Thoracic aorta (tissue), 2 donors: ENCODE data around the gene PSMD9. TPM values are rescaled to one million over a fixed set of nuclear protein-coding genes. Genes with fewer than 3 reads are reported as not detected.
"Not testable (repeated sequence)": the region's sequence is repeated elsewhere in the genome, so short reads cannot be mapped to it uniquely, and the experiment has no call there.

ENCODE experiments used
- ATAC-seq: fragments of 150-250 bp; one replicate; pipeline ENCODE4 v1.8.0; 2017; ENCODE audit warnings: low read depth; ENCODE audit not compliant: insufficient number of reproducible peaks, low FRiP score
- DNase-seq: peaks from one replicate; pipeline ENCODE4 v3.0.0-alpha.2; 2020; ENCODE audit warnings: low spot score
- H3K27ac ChIP-seq, 2 donors: fragments of 200-600 bp; sonication (generic); 1 replicate in 1 of 2; 2 replicates in 1 of 2; pipeline ENCODE4 v1.5.1; 2016; ENCODE audit warnings: mild to moderate bottlenecking in 2 of 2, moderate library complexity in 2 of 2
- H3K27me3 ChIP-seq: fragments of 200-600 bp; sonication (generic); replicated peaks from 2 replicates; pipeline ENCODE4 v1.6.0; 2016; ENCODE audit warnings: mild to moderate bottlenecking; ENCODE audit not compliant: insufficient read depth
- H3K36me3 ChIP-seq: fragments of 200-600 bp; sonication (generic); one replicate; pipeline ENCODE4 v1.5.1; 2016
- H3K4me1 ChIP-seq, 2 donors: fragments of 200-600 bp; sonication (generic); 1 replicate in 1 of 2; 2 replicates in 1 of 2; pipeline versions ENCODE4 v1.5.1 to v1.6.0; 2016; ENCODE audit warnings: low read depth in 2 of 2, mild to moderate bottlenecking in 1 of 2; ENCODE audit not compliant: control insufficient read depth in 1 of 2
- H3K4me3 ChIP-seq: fragments of 200-600 bp; sonication (generic); 2 replicates; pipeline ENCODE4 v1.5.1; 2016; ENCODE audit warnings: mild to moderate bottlenecking
- H3K9me3 ChIP-seq: fragments of 200-600 bp; sonication (generic); 2 replicates; pipeline ENCODE4 v1.5.1; 2016
- total RNA-seq, 2 donors: library from RNA; depleted of rRNA; stranded (reverse); fragments of >200 nt; gene quantifications; one replicate each; pipeline versions ENCODE4 v1.1.0 to v1.2.3, GENCODE V29; 2016
- TF ChIP-seq, protein P1 (sequence below): fragments of 200-600 bp; sonication (generic); IDR thresholded peaks from one replicate; pipeline ENCODE4 v1.5.1; 2019; ENCODE audit warnings: antibody characterized with exemption

PSMD9 gene
- total RNA-seq, 2 donors from 2014 or later: 93.4 to 101 TPM

DNA sequence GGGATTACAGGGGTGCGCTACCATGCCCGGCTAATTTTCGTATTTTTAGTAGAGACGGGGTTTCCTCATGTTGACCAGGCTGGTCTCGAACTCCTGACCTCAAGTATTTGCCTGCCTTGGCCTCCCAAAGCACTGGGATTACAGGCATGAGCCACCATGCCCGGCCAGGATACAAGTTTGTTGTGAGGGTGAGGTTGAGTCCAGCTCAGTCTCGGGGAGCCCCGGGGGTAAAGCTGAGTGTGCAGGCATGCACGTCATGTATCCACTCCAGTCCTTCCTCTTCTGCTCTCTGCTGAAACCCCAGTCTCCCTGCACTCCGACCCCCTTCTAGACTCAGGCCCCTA is 30.3 kb upstream of the PSMD9 start:
- H3K36me3 ChIP-seq: no peaks in the 10 kb centered on the region
- peak overlapping the region; percentile 95 to 100 for H3K27ac ChIP-seq
- TF ChIP-seq, protein P1, sequence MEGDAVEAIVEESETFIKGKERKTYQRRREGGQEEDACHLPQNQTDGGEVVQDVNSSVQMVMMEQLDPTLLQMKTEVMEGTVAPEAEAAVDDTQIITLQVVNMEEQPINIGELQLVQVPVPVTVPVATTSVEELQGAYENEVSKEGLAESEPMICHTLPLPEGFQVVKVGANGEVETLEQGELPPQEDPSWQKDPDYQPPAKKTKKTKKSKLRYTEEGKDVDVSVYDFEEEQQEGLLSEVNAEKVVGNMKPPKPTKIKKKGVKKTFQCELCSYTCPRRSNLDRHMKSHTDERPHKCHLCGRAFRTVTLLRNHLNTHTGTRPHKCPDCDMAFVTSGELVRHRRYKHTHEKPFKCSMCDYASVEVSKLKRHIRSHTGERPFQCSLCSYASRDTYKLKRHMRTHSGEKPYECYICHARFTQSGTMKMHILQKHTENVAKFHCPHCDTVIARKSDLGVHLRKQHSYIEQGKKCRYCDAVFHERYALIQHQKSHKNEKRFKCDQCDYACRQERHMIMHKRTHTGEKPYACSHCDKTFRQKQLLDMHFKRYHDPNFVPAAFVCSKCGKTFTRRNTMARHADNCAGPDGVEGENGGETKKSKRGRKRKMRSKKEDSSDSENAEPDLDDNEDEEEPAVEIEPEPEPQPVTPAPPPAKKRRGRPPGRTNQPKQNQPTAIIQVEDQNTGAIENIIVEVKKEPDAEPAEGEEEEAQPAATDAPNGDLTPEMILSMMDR: no peak
- peak overlapping the region; percentile 62 for H3K4me3 ChIP-seq
- DNase-seq: no peak
- no peaks in the 10 kb centered on the region for H3K27me3 ChIP-seq
- peaks cover 25 to 50% of the 10 kb centered on the region in 2 donors for H3K4me1 ChIP-seq
- no peak for ATAC-seq
- H3K9me3 ChIP-seq: no peaks in the 10 kb centered on the region

DNA sequence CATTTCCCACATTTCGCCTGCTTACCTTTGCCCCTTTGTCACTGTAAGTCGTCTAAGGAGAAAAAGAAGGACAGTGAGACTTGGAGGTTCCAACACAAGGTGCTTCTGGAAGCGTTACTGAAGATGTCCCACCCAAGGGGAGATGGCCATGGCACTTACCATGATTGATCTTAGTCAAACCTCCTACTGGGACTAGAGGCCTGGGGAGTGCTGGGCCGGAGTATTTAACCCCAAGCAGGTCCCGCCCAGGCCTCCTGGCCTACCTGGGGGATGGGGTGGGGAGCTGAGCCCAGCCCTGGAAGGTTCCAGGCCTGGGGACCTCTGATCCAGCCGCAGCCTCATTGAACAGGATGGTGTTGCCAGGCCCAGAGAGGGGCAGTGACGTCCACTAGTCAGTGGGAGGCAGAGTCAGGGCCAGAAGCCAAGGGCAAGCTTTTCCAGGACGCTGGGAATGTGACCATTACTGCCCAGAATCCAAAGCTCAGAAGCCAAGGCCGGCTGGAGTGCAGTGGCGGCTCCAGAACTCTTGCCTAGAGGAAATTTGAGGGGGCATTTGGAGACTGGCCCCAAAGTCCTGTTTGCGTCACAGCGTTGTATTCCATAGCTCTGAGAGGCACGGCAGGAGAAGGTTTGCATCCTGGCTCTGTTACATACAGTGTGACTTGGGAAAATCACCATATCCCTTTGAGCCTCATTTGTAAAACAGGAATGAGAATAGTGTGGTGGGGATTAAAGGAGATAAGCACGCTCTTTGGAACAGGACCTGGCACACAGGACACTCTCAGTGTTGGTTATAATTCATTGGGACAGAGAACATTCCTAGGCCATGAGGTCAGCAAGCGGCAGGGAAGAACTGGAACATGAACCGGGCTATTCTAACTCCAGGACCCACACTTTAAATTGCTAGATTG is 29.7 kb upstream of the PSMD9 start, which contains the start of gene HPD:
Gene HPD (minus strand): TSS at position 198 of the 911 bp plus-strand sequence. CDS start 36 bp downstream, at position 162.
- no peaks in the 10 kb centered on the region for H3K27me3 ChIP-seq
- H3K36me3 ChIP-seq: no peaks in the 10 kb centered on the region
- H3K9me3 ChIP-seq: no peaks in the 10 kb centered on the region
- H3K4me1 ChIP-seq: peaks cover 25 to 55% of the 10 kb centered on the region in 2 donors
- TF ChIP-seq, protein P1: no peak
- ATAC-seq: peak; percentile 91
- peak within 1 kb of the TSS; percentile 95 to 100 for H3K27ac ChIP-seq
- peak within 1 kb of the TSS; percentile 62 for H3K4me3 ChIP-seq
- peak; percentile 57 for DNase-seq

DNA sequence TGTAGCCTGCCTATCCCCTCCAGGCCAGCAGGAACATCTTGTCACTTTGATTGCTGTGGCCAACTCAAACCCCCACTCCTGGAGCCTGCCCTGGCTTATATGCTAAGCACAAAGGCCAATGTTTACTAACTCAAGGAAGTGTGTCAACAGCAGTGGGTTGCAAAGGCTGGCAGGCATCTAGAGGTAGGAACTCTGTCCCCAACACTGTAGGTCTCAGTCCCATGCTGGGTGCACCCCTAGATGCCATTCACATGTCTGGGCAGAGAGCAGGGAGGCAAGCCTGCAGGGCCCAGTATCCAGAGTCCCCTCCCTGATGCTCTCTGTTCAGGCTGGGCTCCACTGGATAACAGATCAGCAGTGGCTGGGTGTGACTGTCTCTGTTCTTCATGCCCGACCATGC is 28.3 kb upstream of the PSMD9 start:
- no peaks in the 10 kb centered on the region for H3K27me3 ChIP-seq
- H3K9me3 ChIP-seq: no peaks in the 10 kb centered on the region
- ATAC-seq (no peak), DNase-seq (no peak)
- TF ChIP-seq, protein P1: no peak
- no peaks in the 10 kb centered on the region for H3K36me3 ChIP-seq
- H3K27ac ChIP-seq: peak overlapping the region; percentile 95 to 100
- no peak overlapping the region for H3K4me3 ChIP-seq
- H3K4me1 ChIP-seq: peaks cover 25 to 55% of the 10 kb centered on the region in 2 donors

DNA sequence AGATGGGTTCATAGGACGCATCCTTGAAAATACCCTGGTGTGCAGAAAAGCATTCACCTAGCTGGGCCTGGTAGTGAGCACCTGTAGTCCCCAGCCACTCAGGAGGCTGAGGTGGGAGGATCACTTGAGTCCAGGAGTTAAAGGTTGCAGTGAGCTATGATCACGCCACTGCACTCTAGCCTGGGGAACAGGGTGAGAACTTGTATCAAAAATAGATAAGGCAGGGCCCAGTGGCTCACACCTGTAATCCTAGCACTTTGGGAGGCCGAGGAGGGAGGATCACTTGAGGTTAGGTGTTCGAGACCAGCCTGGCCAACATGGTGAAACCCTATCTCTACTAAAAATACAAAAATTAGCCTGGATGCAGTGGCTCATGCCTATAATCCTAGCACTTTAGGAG is 27.9 kb upstream of the PSMD9 start:
- not testable (repeated sequence) for ATAC-seq, H3K27me3 ChIP-seq, DNase-seq, H3K36me3 ChIP-seq, H3K4me3 ChIP-seq, H3K9me3 ChIP-seq
- Histone ChIP-seq H3K27ac (peak overlapping the region; percentile 95 to 100), H3K4me1 (peaks cover 25 to 55% of the 10 kb centered on the region in 2 donors)

DNA sequence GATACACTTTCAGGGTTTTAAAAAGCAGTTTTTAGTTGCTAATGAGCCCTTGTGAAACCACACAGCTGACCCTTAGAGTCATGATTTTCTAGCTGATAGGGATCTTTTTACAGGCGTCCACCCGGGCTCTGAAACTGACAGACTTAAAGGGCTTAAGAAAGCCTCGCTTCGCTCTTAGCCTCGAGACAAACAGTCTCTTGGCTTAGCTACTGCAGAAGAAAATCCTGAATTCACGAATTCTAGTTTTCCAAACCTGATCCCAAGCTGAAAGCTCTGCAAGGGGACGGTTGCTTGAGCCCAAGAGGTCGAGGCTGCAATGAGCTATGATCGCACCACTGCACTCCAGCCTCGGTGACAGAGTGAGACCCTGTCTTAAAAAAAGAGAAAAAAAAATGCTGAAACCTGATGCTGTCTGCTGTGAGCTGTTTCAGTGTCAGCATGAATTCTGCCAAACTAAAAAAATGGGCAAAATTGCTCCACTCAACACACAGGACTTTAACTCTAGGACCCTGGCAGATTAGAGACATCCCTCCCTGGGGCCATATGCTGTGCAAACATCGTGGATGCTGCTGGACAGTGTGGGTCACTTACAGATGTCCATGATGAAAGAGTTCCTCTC is 26.8 kb upstream of the PSMD9 start:
- DNase-seq (no peak), ATAC-seq (no peak)
- Histone ChIP-seq H3K4me3 (peak overlapping the region; percentile 7), H3K4me1 (peaks cover 25 to 55% of the 10 kb centered on the region in 2 donors), H3K36me3 (no peaks in the 10 kb centered on the region), H3K27me3 (no peaks in the 10 kb centered on the region), H3K9me3 (no peaks in the 10 kb centered on the region), H3K27ac (peak overlapping the region; percentile 67 to 100)
- TF ChIP-seq, protein P1: no peak
